Measurements from ENCODE around the gene TEKTIP1. TPM values are rescaled to one million over a fixed set of nuclear protein-coding genes. Genes with fewer than 3 reads are reported as not detected.

Gene TEKTIP1
- total RNA-seq, 1 donor from 2014 or later: 1.4 TPM

- Mint-ChIP-seq H3K4me3 (ENCODE audit: unreplicated experiment) (no peak overlapping the region), H3K36me3 (ENCODE audit: low read depth, unreplicated experiment) (peaks cover under 1% of the 10 kb centered on the region), H3K27me3 (ENCODE audit: unreplicated experiment) (peaks cover 12% of the 10 kb centered on the region), H3K27ac (ENCODE audit: unreplicated experiment) (no peak overlapping the region), H3K9me3 (ENCODE audit: unreplicated experiment) (no peaks in the 10 kb centered on the region), H3K4me1 (ENCODE audit: unreplicated experiment) (peaks cover 17% of the 10 kb centered on the region)
- no peak for TF ChIP-seq CTCF (IDR thresholded peaks at IDR 0.05; ENCODE audit: unreplicated experiment)
- DNase-seq (ENCODE audit: low spot score): no peak
These were observed 35.9 kb upstream of the TEKTIP1 start for GRCh38 chr19:3503036-3503572.

GRCh38 chr19:3504735-3505134 lies 34.2 kb upstream of the TEKTIP1 start:
- TF ChIP-seq CTCF (IDR thresholded peaks at IDR 0.05; ENCODE audit: unreplicated experiment): no peak
- H3K4me1 Mint-ChIP-seq (ENCODE audit: unreplicated experiment): peaks cover 14% of the 10 kb centered on the region
- peaks cover 8% of the 10 kb centered on the region for H3K36me3 Mint-ChIP-seq (ENCODE audit: low read depth, unreplicated experiment)

GRCh38 chr19:3505598-3506383 lies 33.2 kb upstream of the TEKTIP1 start, which contains the start of gene FZR1:
TSS of gene FZR1 (plus strand) at chr19:3506311. CDS start at chr19:3522990, 16,679 bp downstream.
- H3K27me3 Mint-ChIP-seq (ENCODE audit: unreplicated experiment): peaks cover 14% of the 10 kb centered on the region
- H3K9me3 Mint-ChIP-seq (ENCODE audit: unreplicated experiment): no peaks in the 10 kb centered on the region
- H3K27ac Mint-ChIP-seq (ENCODE audit: unreplicated experiment): peak within 1 kb of the TSS; percentile 98
- DNase-seq (ENCODE audit: low spot score): peak; percentile 99
- no peak for TF ChIP-seq CTCF (IDR thresholded peaks at IDR 0.05; ENCODE audit: unreplicated experiment)
- peaks cover 13% of the 10 kb centered on the region for H3K4me1 Mint-ChIP-seq (ENCODE audit: unreplicated experiment)
- H3K4me3 Mint-ChIP-seq (ENCODE audit: unreplicated experiment): peak within 1 kb of the TSS; percentile 96
- peaks cover 15% of the 10 kb centered on the region for H3K36me3 Mint-ChIP-seq (ENCODE audit: low read depth, unreplicated experiment)

More at GRCh38 chr19:3504735-3505134, 34.2 kb upstream of the TEKTIP1 start:
- H3K4me3 Mint-ChIP-seq (ENCODE audit: unreplicated experiment): peak overlapping the region; percentile 66
- H3K9me3 Mint-ChIP-seq (ENCODE audit: unreplicated experiment): no peaks in the 10 kb centered on the region
- peaks cover 14% of the 10 kb centered on the region for H3K27me3 Mint-ChIP-seq (ENCODE audit: unreplicated experiment)
- peak overlapping the region; percentile 98 for H3K27ac Mint-ChIP-seq (ENCODE audit: unreplicated experiment)
- no peak for DNase-seq (ENCODE audit: low spot score)

GRCh38 chr19:3506384-3507340 lies 32.3 kb upstream of the TEKTIP1 start:
- peak; percentile 23 for DNase-seq (ENCODE audit: low spot score)
- Mint-ChIP-seq H3K4me3 (ENCODE audit: unreplicated experiment) (peak overlapping the region; percentile 96), H3K27me3 (ENCODE audit: unreplicated experiment) (peaks cover 14% of the 10 kb centered on the region), H3K4me1 (ENCODE audit: unreplicated experiment) (peaks cover 11% of the 10 kb centered on the region), H3K36me3 (ENCODE audit: low read depth, unreplicated experiment) (peaks cover 15% of the 10 kb centered on the region), H3K27ac (ENCODE audit: unreplicated experiment) (peak overlapping the region; percentile 67), H3K9me3 (ENCODE audit: unreplicated experiment) (no peaks in the 10 kb centered on the region)
- no peak for TF ChIP-seq CTCF (IDR thresholded peaks at IDR 0.05; ENCODE audit: unreplicated experiment)
